Mesothelial cell of epicardium (in vitro differentiated cells): ENCODE results near the gene KLHL9. TPM values are rescaled to one million over a fixed set of nuclear protein-coding genes. Genes with fewer than 3 reads are reported as not detected.

ENCODE experiments used
- DNase-seq, 2 experiments: peaks; one replicate each; pipeline ENCODE4 v3.0.0; 2021; ENCODE audit warnings: low spot score in 2 of 2; ENCODE audit not compliant: unreplicated experiment in 2 of 2
- H3K27ac Mint-ChIP-seq: 2 replicates; pipeline ENCODE4 v1.8.0; 2021; ENCODE audit warnings: mixed read lengths
- H3K27me3 Mint-ChIP-seq: 2 replicates; pipeline ENCODE4 v1.8.0; 2021; ENCODE audit warnings: low read depth, mixed read lengths
- H3K36me3 Mint-ChIP-seq: 2 replicates; pipeline ENCODE4 v1.8.0; 2021; ENCODE audit warnings: mixed read lengths
- H3K4me1 Mint-ChIP-seq: 2 replicates; pipeline ENCODE4 v1.8.0; 2021; ENCODE audit warnings: mixed read lengths
- H3K4me3 Mint-ChIP-seq: 2 replicates; pipeline ENCODE4 v1.8.0; 2021; ENCODE audit warnings: mild to moderate bottlenecking, moderate library complexity, mixed read lengths
- H3K9me3 Mint-ChIP-seq: 2 replicates; pipeline ENCODE4 v1.8.0; 2021; ENCODE audit warnings: mixed read lengths
- CTCF ChIP-seq: fragments of 200-600 bp; sonication (generic); IDR thresholded peaks from one replicate; pipeline ENCODE4 v1.5.0; 2021; ENCODE audit warnings: antibody characterized with exemption; ENCODE audit not compliant: unreplicated experiment
- total RNA-seq: library from RNA; stranded (reverse); gene quantifications from 3 replicates; pipeline ENCODE4 v1.2.1, GENCODE V29; 2021

Gene KLHL9
- total RNA-seq, 1 donor from 2014 or later = 37.5 TPM

GRCh38 chr9:21322911-21323461 is 12.2 kb downstream of the KLHL9 start:
- DNase-seq = no peak
- no peak for TF ChIP-seq CTCF
- Mint-ChIP-seq H3K27me3 (no peaks in the 10 kb centered on the region), H3K9me3 (no peaks in the 10 kb centered on the region), H3K27ac (peak overlapping the region; percentile 3), H3K36me3 (peaks cover 15% of the 10 kb centered on the region), H3K4me1 (peaks cover 19% of the 10 kb centered on the region), H3K4me3 (no peak overlapping the region)

GRCh38 chr9:21320465-21320864 is 14.7 kb downstream of the KLHL9 start:
- no peak for DNase-seq
- no peak overlapping the region for H3K4me3 Mint-ChIP-seq
- TF ChIP-seq CTCF = no peak
- peaks cover 15% of the 10 kb centered on the region for H3K36me3 Mint-ChIP-seq
- H3K27me3 Mint-ChIP-seq = peaks cover 5% of the 10 kb centered on the region
- peaks cover 13% of the 10 kb centered on the region for H3K4me1 Mint-ChIP-seq
- no peaks in the 10 kb centered on the region for H3K9me3 Mint-ChIP-seq
- H3K27ac Mint-ChIP-seq = no peak overlapping the region

DNA sequence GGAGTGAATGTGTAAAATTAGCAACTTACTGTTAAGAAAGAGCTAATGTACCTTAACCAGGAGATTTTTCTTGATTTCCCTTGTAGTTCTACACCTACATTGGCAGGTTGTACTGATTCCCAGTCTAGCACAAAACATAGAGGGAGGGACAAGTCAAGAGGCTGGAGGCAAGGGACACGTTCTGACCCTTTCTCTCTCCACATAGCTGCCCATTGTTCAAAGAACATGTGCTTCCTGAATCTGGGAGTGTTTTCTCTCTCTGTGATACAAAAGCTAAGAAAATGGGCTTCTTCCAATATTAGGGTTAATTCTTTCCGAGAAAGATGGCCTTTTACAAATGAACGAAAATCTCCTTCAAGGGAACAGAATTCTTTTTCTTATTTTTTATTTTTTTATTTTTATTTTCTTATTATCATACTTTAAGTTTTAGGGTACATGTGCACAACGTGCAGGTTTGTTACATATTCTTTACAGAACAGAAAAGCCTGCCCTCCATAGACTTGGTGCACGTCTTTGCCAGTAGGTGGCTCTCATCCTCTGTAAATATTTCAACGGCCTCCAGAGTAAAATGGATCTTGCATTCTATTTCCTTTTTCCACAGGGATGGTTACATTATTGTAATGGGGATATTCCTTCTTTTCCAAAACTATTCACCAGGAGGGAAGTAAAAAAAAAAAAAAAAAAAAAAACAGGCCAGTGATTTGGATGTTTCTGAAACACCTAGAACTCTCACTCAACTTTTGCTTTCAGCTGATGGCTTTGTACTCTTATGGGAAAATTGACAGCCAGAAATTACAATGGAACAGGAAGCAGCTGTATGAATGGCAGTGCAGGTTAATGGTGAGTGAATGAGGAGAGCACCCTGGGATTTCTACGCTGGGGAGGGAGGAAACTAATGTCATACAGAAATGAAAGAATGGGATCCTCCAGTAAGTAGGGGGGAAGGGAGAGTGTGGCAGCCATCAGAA is 17.0 kb downstream of the KLHL9 start:
- H3K4me3 Mint-ChIP-seq = no peak overlapping the region
- H3K9me3 Mint-ChIP-seq = no peaks in the 10 kb centered on the region
- no peak overlapping the region for H3K27ac Mint-ChIP-seq
- peak; percentile 60 for TF ChIP-seq CTCF
- H3K36me3 Mint-ChIP-seq = peaks cover 7% of the 10 kb centered on the region
- peaks cover 6% of the 10 kb centered on the region for H3K27me3 Mint-ChIP-seq
- DNase-seq = no peak
- peaks cover 13% of the 10 kb centered on the region for H3K4me1 Mint-ChIP-seq

DNA sequence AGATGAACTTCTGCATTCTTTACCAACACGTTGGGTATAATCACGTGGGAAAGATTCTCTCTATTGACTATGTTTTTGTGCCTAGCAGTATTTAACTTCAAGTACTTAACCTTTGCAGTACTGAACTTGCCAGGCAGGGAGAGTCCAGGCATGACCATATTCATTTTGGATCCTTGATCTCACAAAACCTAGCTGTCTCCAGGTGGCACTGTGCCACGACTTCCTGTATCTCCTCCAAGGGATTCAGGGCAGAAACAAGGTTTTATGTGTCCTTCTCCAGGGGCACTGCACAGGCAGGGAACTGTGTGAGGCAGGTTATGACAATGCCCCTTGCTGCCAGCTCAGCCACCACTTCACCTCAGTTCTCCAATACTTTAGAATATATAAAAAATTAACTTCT is 18.3 kb downstream of the KLHL9 start:
- no peak overlapping the region for H3K4me3 Mint-ChIP-seq
- H3K4me1 Mint-ChIP-seq = peaks cover 5% of the 10 kb centered on the region
- no peak for DNase-seq
- H3K9me3 Mint-ChIP-seq = no peaks in the 10 kb centered on the region
- no peak overlapping the region for H3K27ac Mint-ChIP-seq
- no peaks in the 10 kb centered on the region for H3K36me3 Mint-ChIP-seq
- H3K27me3 Mint-ChIP-seq = peaks cover 6% of the 10 kb centered on the region
- no peak for TF ChIP-seq CTCF

- no peaks in the 10 kb centered on the region for H3K36me3 Mint-ChIP-seq
- H3K27ac Mint-ChIP-seq = no peak overlapping the region
These were observed 19.0 kb downstream of the KLHL9 start for GRCh38 chr9:21316032-21316842.

More at GRCh38 chr9:21316032-21316842, 19.0 kb downstream of the KLHL9 start:
- no peak for TF ChIP-seq CTCF
- H3K4me3 Mint-ChIP-seq = no peak overlapping the region
- peaks cover 4% of the 10 kb centered on the region for H3K9me3 Mint-ChIP-seq
- peaks cover 6% of the 10 kb centered on the region for H3K27me3 Mint-ChIP-seq
- peaks cover 5% of the 10 kb centered on the region for H3K4me1 Mint-ChIP-seq
- DNase-seq = no peak
